ENCODE results near the gene SLC6A4. TPM values are rescaled to one million over a fixed set of nuclear protein-coding genes. Genes with fewer than 3 reads are reported as not detected.

The SLC6A4 gene
- polyA plus RNA-seq, 3 donors = not detected

DNA sequence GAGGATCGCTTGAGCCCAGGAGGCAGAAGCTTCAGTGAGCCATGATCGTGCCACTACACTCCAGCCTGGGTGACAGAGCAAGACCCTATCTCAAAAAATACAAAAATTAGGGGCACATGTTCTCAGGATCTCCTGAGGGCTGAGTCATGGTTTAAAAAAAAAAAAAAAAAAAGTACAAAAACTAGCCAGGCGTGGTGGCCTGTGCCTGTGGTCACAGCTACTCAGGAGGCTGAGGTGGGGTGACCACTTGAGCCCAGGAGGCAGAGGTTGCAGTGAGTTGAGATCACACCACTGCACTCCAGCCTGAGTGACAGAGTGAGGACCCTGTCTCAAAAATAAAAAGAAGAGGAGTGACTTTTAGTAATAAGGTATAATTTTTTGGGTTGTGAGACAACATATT lies 39.4 kb upstream of the SLC6A4 start:
- Mint-ChIP-seq H3K36me3 (peaks cover 71 to 80% of the 10 kb centered on the region in 2 donors), H3K9me3 (no peaks in the 10 kb centered on the region), H3K27ac (peak overlapping the region in 3 of 7 donors; percentile 7 to 60 (median 15)), H3K4me1 (no peaks in the 10 kb centered on the region), H3K27me3 (ENCODE audit: low read depth in 3 of 3) (peaks cover 0 to 2% (median 0%) of the 10 kb centered on the region in 3 donors), H3K4me3 (no peak overlapping the region)
- no peak for DNase-seq
- no peaks in the 10 kb centered on the region for H3K79me2 ChIP-seq (ENCODE audit: insufficient read depth, low read length)
- TF ChIP-seq, protein P1, sequence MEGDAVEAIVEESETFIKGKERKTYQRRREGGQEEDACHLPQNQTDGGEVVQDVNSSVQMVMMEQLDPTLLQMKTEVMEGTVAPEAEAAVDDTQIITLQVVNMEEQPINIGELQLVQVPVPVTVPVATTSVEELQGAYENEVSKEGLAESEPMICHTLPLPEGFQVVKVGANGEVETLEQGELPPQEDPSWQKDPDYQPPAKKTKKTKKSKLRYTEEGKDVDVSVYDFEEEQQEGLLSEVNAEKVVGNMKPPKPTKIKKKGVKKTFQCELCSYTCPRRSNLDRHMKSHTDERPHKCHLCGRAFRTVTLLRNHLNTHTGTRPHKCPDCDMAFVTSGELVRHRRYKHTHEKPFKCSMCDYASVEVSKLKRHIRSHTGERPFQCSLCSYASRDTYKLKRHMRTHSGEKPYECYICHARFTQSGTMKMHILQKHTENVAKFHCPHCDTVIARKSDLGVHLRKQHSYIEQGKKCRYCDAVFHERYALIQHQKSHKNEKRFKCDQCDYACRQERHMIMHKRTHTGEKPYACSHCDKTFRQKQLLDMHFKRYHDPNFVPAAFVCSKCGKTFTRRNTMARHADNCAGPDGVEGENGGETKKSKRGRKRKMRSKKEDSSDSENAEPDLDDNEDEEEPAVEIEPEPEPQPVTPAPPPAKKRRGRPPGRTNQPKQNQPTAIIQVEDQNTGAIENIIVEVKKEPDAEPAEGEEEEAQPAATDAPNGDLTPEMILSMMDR (IDR thresholded peaks at IDR 0.05) = no peak
- H3K9ac ChIP-seq (ENCODE audit: insufficient read depth, low read length, poor library complexity, severe bottlenecking) = no peak overlapping the region
- intact Hi-C loops (cut with micrococcal nuclease) = no loop called here
- H4K20me1 ChIP-seq (ENCODE audit: insufficient read depth, low read length) = no peaks in the 10 kb centered on the region
- H2AFZ ChIP-seq (ENCODE audit: insufficient read depth, low read depth, low read length, poor library complexity, severe bottlenecking) = no peak overlapping the region
- H3K27me3 ChIP-seq (ENCODE audit: control insufficient read depth in 2 of 2, insufficient read depth in 2 of 2, low read length in 2 of 2) = no peaks in the 10 kb centered on the region
- no peaks in the 10 kb centered on the region for H3K4me1 ChIP-seq (ENCODE audit: control insufficient read depth in 1 of 2, insufficient read depth in 2 of 2, low read length in 2 of 2)
- no CpG with 5 or more reads among the region's 3 CpGs for WGBS (ENCODE audit: insufficient coverage)
- H3K9me3 ChIP-seq (replicated peaks in 1 of 2; ENCODE audit: control insufficient read depth in 1 of 2, insufficient read depth in 1 of 2, low read length in 2 of 2) = no peaks in the 10 kb centered on the region
- H3K36me3 ChIP-seq (replicated peaks in 1 of 2; ENCODE audit: control insufficient read depth in 1 of 2, insufficient read depth in 2 of 2, low read length in 2 of 2) = peaks cover 61 to 94% of the 10 kb centered on the region in 2 donors
- no peak overlapping the region for H3K4me2 ChIP-seq (replicated peaks; ENCODE audit: extremely low read depth, low read length, poor library complexity, severe bottlenecking)
- H3K27ac ChIP-seq (ENCODE audit: low read depth in 1 of 2, low read length in 2 of 2) = no peak overlapping the region
- no peak overlapping the region for H3K4me3 ChIP-seq (replicated peaks in 1 of 3; ENCODE audit: low read depth in 2 of 3, low read length in 3 of 3)

DNA sequence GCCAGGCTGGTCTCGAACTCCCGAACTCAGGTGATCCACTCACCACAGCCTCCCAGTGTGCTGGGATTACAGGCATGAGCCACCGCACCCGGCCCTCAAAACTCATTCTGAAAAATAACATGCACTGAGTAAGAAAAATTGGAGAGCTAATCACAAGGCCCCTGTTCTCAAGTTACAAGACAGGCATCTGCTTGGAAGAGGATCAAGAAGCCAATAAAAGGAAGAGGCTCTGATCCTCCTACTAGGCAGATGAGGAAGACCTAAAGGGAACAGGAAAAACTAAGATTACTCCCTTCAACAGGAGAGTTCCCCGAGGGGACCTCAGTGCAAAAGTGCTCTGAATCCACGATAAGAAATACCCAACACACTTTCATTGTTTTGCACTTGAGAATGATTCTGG lies 37.9 kb upstream of the SLC6A4 start:
- H3K27ac ChIP-seq (ENCODE audit: low read depth in 1 of 2, low read length in 2 of 2) = no peak overlapping the region
- H3K4me1 ChIP-seq (ENCODE audit: control insufficient read depth in 1 of 2, insufficient read depth in 2 of 2, low read length in 2 of 2) = no peaks in the 10 kb centered on the region
- DNase-seq = no peak
- H3K79me2 ChIP-seq (ENCODE audit: insufficient read depth, low read length) = no peaks in the 10 kb centered on the region
- no peaks in the 10 kb centered on the region for H3K9me3 ChIP-seq (replicated peaks in 1 of 2; ENCODE audit: control insufficient read depth in 1 of 2, insufficient read depth in 1 of 2, low read length in 2 of 2)
- intact Hi-C loops (cut with micrococcal nuclease) = no loop called here
- H3K4me1 Mint-ChIP-seq = no peaks in the 10 kb centered on the region
- no peak overlapping the region for H3K4me3 ChIP-seq (replicated peaks in 1 of 3; ENCODE audit: low read depth in 2 of 3, low read length in 3 of 3)
- no peak overlapping the region for H3K9ac ChIP-seq (ENCODE audit: insufficient read depth, low read length, poor library complexity, severe bottlenecking)
- no peaks in the 10 kb centered on the region for H3K27me3 ChIP-seq (ENCODE audit: control insufficient read depth in 2 of 2, insufficient read depth in 2 of 2, low read length in 2 of 2)
- H3K4me3 Mint-ChIP-seq = no peak overlapping the region
- peak overlapping the region in 1 of 7 donors; percentile 20 for H3K27ac Mint-ChIP-seq
- peaks cover 60 to 88% of the 10 kb centered on the region in 2 donors for H3K36me3 ChIP-seq (replicated peaks in 1 of 2; ENCODE audit: control insufficient read depth in 1 of 2, insufficient read depth in 2 of 2, low read length in 2 of 2)
- peaks cover 0 to 2% (median 0%) of the 10 kb centered on the region in 3 donors for H3K27me3 Mint-ChIP-seq (ENCODE audit: low read depth in 3 of 3)
- no peaks in the 10 kb centered on the region for H4K20me1 ChIP-seq (ENCODE audit: insufficient read depth, low read length)
- WGBS (ENCODE audit: insufficient coverage) = no CpG with 5 or more reads among the region's 6 CpGs
- TF ChIP-seq, protein P1 (IDR thresholded peaks at IDR 0.05) = no peak
- no peak overlapping the region for H2AFZ ChIP-seq (ENCODE audit: insufficient read depth, low read depth, low read length, poor library complexity, severe bottlenecking)
- H3K9me3 Mint-ChIP-seq = no peaks in the 10 kb centered on the region
- peaks cover 70 to 75% of the 10 kb centered on the region in 2 donors for H3K36me3 Mint-ChIP-seq
- no peak overlapping the region for H3K4me2 ChIP-seq (replicated peaks; ENCODE audit: extremely low read depth, low read length, poor library complexity, severe bottlenecking)

Data from CD14-positive monocyte (primary cell).